ENCODE results near the gene PRKG1.

Gene PRKG1

DNA sequence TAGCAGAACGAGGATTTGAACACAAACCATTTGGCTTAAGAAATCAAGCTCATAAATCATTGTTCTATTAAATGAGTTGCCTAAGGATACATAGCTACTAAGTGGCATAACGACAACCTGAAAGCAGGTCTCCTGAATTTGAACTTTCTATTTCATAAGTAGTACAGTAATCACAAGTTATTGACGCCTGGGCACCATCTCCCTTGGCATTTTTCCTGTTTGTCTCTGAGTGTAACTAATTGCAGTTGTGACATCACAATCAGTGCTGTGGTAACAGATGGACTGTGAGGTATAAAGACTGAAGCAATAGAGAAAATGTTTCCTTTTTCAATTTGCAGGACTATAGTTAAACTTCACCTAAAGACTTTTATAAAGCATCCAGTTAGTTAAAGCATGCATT lies 631.5 kb downstream of the PRKG1 start:
- no peak overlapping the region for H2BK5ac ChIP-seq (ENCODE audit: low read length)
- no peak for DNase-seq (ENCODE audit: low spot score)
- no CpG with 5 or more reads among the region's 3 CpGs for WGBS, 2 donors (ENCODE audit: extremely low coverage in 2 of 2, insufficient read length in 2 of 2, insufficient replicate concordance in 1 of 2)

DNA sequence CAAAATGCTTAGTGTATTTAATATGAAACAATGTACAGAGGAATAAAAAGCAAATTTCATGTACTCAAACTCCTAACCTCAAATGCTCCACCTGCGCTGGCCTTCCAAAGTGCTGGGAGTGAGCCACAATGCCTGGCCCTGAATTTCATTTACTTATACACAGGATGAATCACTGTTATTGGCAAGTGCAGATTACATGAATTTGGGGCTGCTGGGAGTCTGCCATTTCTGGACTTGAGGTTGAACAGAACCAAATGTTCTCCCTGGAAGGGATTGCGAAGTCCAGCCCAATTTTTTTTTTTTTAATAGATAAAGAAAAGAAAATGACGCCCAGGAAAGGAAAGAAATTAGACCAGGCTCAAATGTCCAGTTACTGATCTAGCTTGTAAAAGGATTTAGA lies 631.9 kb downstream of the PRKG1 start:
- H3K14ac ChIP-seq (ENCODE audit: low read length): no peak overlapping the region
- H3K27me3 ChIP-seq (ENCODE audit: control insufficient read depth in 3 of 3, insufficient read depth in 3 of 3, low read depth in 1 of 3, low read length in 3 of 3): no peaks in the 10 kb centered on the region
- no peak overlapping the region for H4K91ac ChIP-seq (ENCODE audit: low read depth, low read length, poor library complexity)
- no peaks in the 10 kb centered on the region for H3K9me3 ChIP-seq (replicated peaks in 1 of 2; ENCODE audit: control insufficient read depth in 2 of 2, insufficient read depth in 1 of 2, low read depth in 1 of 2, low read length in 2 of 2)
- H3K27ac ChIP-seq (replicated peaks; ENCODE audit: low read length): no peak overlapping the region
- no peak overlapping the region for H3K4me2 ChIP-seq (ENCODE audit: insufficient read depth, low read length, poor library complexity, severe bottlenecking)
- no peak overlapping the region for H3K18ac ChIP-seq (ENCODE audit: low read length)
- H3K36me3 ChIP-seq (replicated peaks in 1 of 2; ENCODE audit: control insufficient read depth in 2 of 2, insufficient read depth in 2 of 2, low read length in 2 of 2): no peaks in the 10 kb centered on the region
- H3K4me1 ChIP-seq (ENCODE audit: control insufficient read depth in 2 of 2, insufficient read depth in 1 of 2, low read depth in 1 of 2, low read length in 2 of 2): no peaks in the 10 kb centered on the region
- H3K23ac ChIP-seq (ENCODE audit: low read depth, low read length, poor library complexity): no peak overlapping the region
- H4K8ac ChIP-seq (ENCODE audit: low read depth, low read length): no peak overlapping the region
- no peak overlapping the region for H3K9ac ChIP-seq (ENCODE audit: low read depth, low read length, poor library complexity)
- no peaks in the 10 kb centered on the region for H3K79me1 ChIP-seq (ENCODE audit: low read depth, low read length)
- no peak overlapping the region for H3K4ac ChIP-seq (ENCODE audit: low read length)
- no peak overlapping the region for H2BK15ac ChIP-seq (ENCODE audit: low read length)
- H2AFZ ChIP-seq (ENCODE audit: low read length): no peak overlapping the region
- H2AK5ac ChIP-seq (ENCODE audit: low read depth, low read length): no peak overlapping the region
- no peak overlapping the region for H3K4me3 ChIP-seq (ENCODE audit: low read length in 2 of 2)
- WGBS, 2 donors (ENCODE audit: extremely low coverage in 2 of 2, insufficient read length in 2 of 2, insufficient replicate concordance in 1 of 2): no CpG with 5 or more reads among the region's 3 CpGs
- DNase-seq (ENCODE audit: low spot score): no peak
- no peak overlapping the region for H2BK120ac ChIP-seq (ENCODE audit: low read depth, low read length)
- no peak overlapping the region for H2BK12ac ChIP-seq (ENCODE audit: low read length)
- no peak overlapping the region for H2BK5ac ChIP-seq (ENCODE audit: low read length)

More for the DNA sequence above, 631.5 kb downstream of the PRKG1 start:
- Histone ChIP-seq H3K79me1 (ENCODE audit: low read depth, low read length) (no peaks in the 10 kb centered on the region), H3K4me3 (ENCODE audit: low read length in 2 of 2) (no peak overlapping the region), H3K23ac (ENCODE audit: low read depth, low read length, poor library complexity) (no peak overlapping the region), H2BK15ac (ENCODE audit: low read length) (no peak overlapping the region), H3K4ac (ENCODE audit: low read length) (no peak overlapping the region), H3K36me3 (replicated peaks in 1 of 2; ENCODE audit: control insufficient read depth in 2 of 2, insufficient read depth in 2 of 2, low read length in 2 of 2) (no peaks in the 10 kb centered on the region), H4K91ac (ENCODE audit: low read depth, low read length, poor library complexity) (no peak overlapping the region), H3K4me2 (ENCODE audit: insufficient read depth, low read length, poor library complexity, severe bottlenecking) (no peak overlapping the region), H3K14ac (ENCODE audit: low read length) (no peak overlapping the region), H2AK5ac (ENCODE audit: low read depth, low read length) (no peak overlapping the region), H2BK12ac (ENCODE audit: low read length) (no peak overlapping the region), H3K18ac (ENCODE audit: low read length) (no peak overlapping the region), H3K9me3 (replicated peaks in 1 of 2; ENCODE audit: control insufficient read depth in 2 of 2, insufficient read depth in 1 of 2, low read depth in 1 of 2, low read length in 2 of 2) (no peaks in the 10 kb centered on the region), H4K8ac (ENCODE audit: low read depth, low read length) (no peak overlapping the region), H2BK120ac (ENCODE audit: low read depth, low read length) (no peak overlapping the region), H3K27ac (replicated peaks; ENCODE audit: low read length) (no peak overlapping the region), H2AFZ (ENCODE audit: low read length) (no peak overlapping the region), H3K4me1 (ENCODE audit: control insufficient read depth in 2 of 2, insufficient read depth in 1 of 2, low read depth in 1 of 2, low read length in 2 of 2) (no peaks in the 10 kb centered on the region), H3K27me3 (ENCODE audit: control insufficient read depth in 3 of 3, insufficient read depth in 3 of 3, low read depth in 1 of 3, low read length in 3 of 3) (no peaks in the 10 kb centered on the region), H3K9ac (ENCODE audit: low read depth, low read length, poor library complexity) (no peak overlapping the region)

DNA sequence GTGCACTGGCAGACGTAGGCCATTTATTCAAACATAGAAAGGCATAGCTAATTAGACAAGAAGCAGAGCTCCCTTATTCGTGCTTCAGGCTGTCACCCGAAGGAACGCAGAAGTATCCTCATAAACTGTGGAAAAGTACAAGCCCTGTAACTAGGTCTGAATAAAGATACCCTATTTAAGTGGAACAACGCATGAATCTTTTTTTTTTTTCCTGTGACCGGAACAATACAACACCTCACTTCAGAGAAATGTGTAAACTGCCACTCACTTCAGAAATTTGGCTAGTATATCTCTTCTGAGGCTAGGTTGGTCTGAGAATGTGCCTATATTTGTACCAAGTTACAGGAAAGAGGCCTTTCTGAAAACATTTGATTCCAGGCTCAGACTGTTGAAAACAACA lies 633.1 kb downstream of the PRKG1 start:
- no peak overlapping the region for H4K8ac ChIP-seq (ENCODE audit: low read depth, low read length)
- H3K23ac ChIP-seq (ENCODE audit: low read depth, low read length, poor library complexity): no peak overlapping the region
- no peaks in the 10 kb centered on the region for H3K27me3 ChIP-seq (ENCODE audit: control insufficient read depth in 3 of 3, insufficient read depth in 3 of 3, low read depth in 1 of 3, low read length in 3 of 3)
- no peak overlapping the region for H2BK120ac ChIP-seq (ENCODE audit: low read depth, low read length)
- no peak overlapping the region for H4K91ac ChIP-seq (ENCODE audit: low read depth, low read length, poor library complexity)
- no peaks in the 10 kb centered on the region for H3K4me1 ChIP-seq (ENCODE audit: control insufficient read depth in 2 of 2, insufficient read depth in 1 of 2, low read depth in 1 of 2, low read length in 2 of 2)
- no peak overlapping the region for H3K4me3 ChIP-seq (ENCODE audit: low read length in 2 of 2)
- no peak overlapping the region for H3K27ac ChIP-seq (replicated peaks; ENCODE audit: low read length)
- no peaks in the 10 kb centered on the region for H3K79me1 ChIP-seq (ENCODE audit: low read depth, low read length)
- no peak overlapping the region for H3K9ac ChIP-seq (ENCODE audit: low read depth, low read length, poor library complexity)
- H2BK12ac ChIP-seq (ENCODE audit: low read length): no peak overlapping the region
- no peak overlapping the region for H3K4me2 ChIP-seq (ENCODE audit: insufficient read depth, low read length, poor library complexity, severe bottlenecking)
- no CpG with 5 or more reads among the region's 6 CpGs for WGBS, 2 donors (ENCODE audit: extremely low coverage in 2 of 2, insufficient read length in 2 of 2, insufficient replicate concordance in 1 of 2)
- no peaks in the 10 kb centered on the region for H3K36me3 ChIP-seq (replicated peaks in 1 of 2; ENCODE audit: control insufficient read depth in 2 of 2, insufficient read depth in 2 of 2, low read length in 2 of 2)
- H2AFZ ChIP-seq (ENCODE audit: low read length): no peak overlapping the region
- no peak overlapping the region for H2AK5ac ChIP-seq (ENCODE audit: low read depth, low read length)
- no peak overlapping the region for H3K18ac ChIP-seq (ENCODE audit: low read length)
- DNase-seq (ENCODE audit: low spot score): no peak
- no peak overlapping the region for H2BK5ac ChIP-seq (ENCODE audit: low read length)
- no peak overlapping the region for H3K4ac ChIP-seq (ENCODE audit: low read length)
- H2BK15ac ChIP-seq (ENCODE audit: low read length): no peak overlapping the region
- H3K9me3 ChIP-seq (replicated peaks in 1 of 2; ENCODE audit: control insufficient read depth in 2 of 2, insufficient read depth in 1 of 2, low read depth in 1 of 2, low read length in 2 of 2): no peaks in the 10 kb centered on the region
- no peak overlapping the region for H3K14ac ChIP-seq (ENCODE audit: low read length)

DNA sequence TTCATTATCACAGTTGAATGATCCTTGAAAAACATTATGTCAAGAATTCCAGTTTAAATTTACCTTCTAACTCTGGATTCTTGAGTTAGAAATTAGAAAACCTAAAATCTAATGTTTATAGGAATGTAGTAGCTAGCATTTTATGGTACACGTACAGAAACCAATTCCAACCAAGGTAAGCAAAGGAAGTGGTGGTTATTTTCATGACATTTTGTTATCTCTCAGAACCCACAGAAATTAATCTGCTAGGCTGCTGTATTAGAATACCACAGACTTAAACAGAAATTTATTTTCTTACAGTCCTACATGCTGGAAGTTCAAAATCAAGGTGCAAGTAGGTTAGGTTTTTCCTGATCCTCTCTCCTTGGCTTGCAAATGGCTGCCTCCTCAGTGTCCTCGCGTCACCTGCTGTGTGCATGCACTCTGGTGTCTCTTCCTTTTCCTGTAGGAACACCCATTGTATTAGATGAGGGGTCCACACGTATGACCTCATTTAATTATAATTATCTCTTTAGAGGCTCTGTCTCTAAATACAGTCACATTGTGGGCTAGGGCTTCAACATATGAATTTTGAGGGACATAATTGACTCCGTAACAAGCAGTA lies 633.6 kb downstream of the PRKG1 start:
- no peak overlapping the region for H3K9ac ChIP-seq (ENCODE audit: low read depth, low read length, poor library complexity)
- H2BK12ac ChIP-seq (ENCODE audit: low read length): no peak overlapping the region
- H2BK120ac ChIP-seq (ENCODE audit: low read depth, low read length): no peak overlapping the region
- H2BK5ac ChIP-seq (ENCODE audit: low read length): no peak overlapping the region
- no peaks in the 10 kb centered on the region for H3K4me1 ChIP-seq (ENCODE audit: control insufficient read depth in 2 of 2, insufficient read depth in 1 of 2, low read depth in 1 of 2, low read length in 2 of 2)
- H4K91ac ChIP-seq (ENCODE audit: low read depth, low read length, poor library complexity): no peak overlapping the region
- no peak overlapping the region for H2AK5ac ChIP-seq (ENCODE audit: low read depth, low read length)
- H3K79me1 ChIP-seq (ENCODE audit: low read depth, low read length): no peaks in the 10 kb centered on the region
- no peaks in the 10 kb centered on the region for H3K9me3 ChIP-seq (replicated peaks in 1 of 2; ENCODE audit: control insufficient read depth in 2 of 2, insufficient read depth in 1 of 2, low read depth in 1 of 2, low read length in 2 of 2)
- no peak for DNase-seq (ENCODE audit: low spot score)
- no peaks in the 10 kb centered on the region for H3K36me3 ChIP-seq (replicated peaks in 1 of 2; ENCODE audit: control insufficient read depth in 2 of 2, insufficient read depth in 2 of 2, low read length in 2 of 2)
- H3K27ac ChIP-seq (replicated peaks; ENCODE audit: low read length): no peak overlapping the region
- no peak overlapping the region for H2BK15ac ChIP-seq (ENCODE audit: low read length)
- no peak overlapping the region for H3K23ac ChIP-seq (ENCODE audit: low read depth, low read length, poor library complexity)
- H4K8ac ChIP-seq (ENCODE audit: low read depth, low read length): no peak overlapping the region
- no peak overlapping the region for H3K4me3 ChIP-seq (ENCODE audit: low read length in 2 of 2)
- no peak overlapping the region for H3K18ac ChIP-seq (ENCODE audit: low read length)
- no peaks in the 10 kb centered on the region for H3K27me3 ChIP-seq (ENCODE audit: control insufficient read depth in 3 of 3, insufficient read depth in 3 of 3, low read depth in 1 of 3, low read length in 3 of 3)
- WGBS, 2 donors (ENCODE audit: extremely low coverage in 2 of 2, insufficient read length in 2 of 2, insufficient replicate concordance in 1 of 2): no CpG with 5 or more reads among the region's 5 CpGs
- H3K4me2 ChIP-seq (ENCODE audit: insufficient read depth, low read length, poor library complexity, severe bottlenecking): no peak overlapping the region
- no peak overlapping the region for H3K4ac ChIP-seq (ENCODE audit: low read length)
- no peak overlapping the region for H2AFZ ChIP-seq (ENCODE audit: low read length)
- no peak overlapping the region for H3K14ac ChIP-seq (ENCODE audit: low read length)
